Upper lobe of right lung (tissue), 1 donor: Measurements from ENCODE around the gene METTL22. TPM values are rescaled to one million over a fixed set of nuclear protein-coding genes. Genes with fewer than 3 reads are reported as not detected.

Source experiments
- ATAC-seq: fragments of 200-7000 bp; cut with Tn5 transposase; one replicate; pipeline ENCODE4 v1.9.1; 2020; ENCODE audit warnings: mild to moderate bottlenecking, moderate library complexity
- DNase-seq: peaks from one replicate; pipeline ENCODE4 v3.0.0-alpha.2; 2020
- H3K27ac ChIP-seq: fragments of 200-600 bp; one replicate; pipeline ENCODE4 v1.8.0; 2022
- H3K27me3 ChIP-seq: fragments of 200-600 bp; one replicate; pipeline ENCODE4 v1.8.0; 2022; ENCODE audit warnings: mild to moderate bottlenecking
- H3K36me3 ChIP-seq: fragments of 200-600 bp; one replicate; pipeline ENCODE4 v1.8.0; 2022
- H3K4me1 ChIP-seq: fragments of 200-600 bp; one replicate; pipeline ENCODE4 v1.8.0; 2022
- H3K4me3 ChIP-seq: fragments of 200-600 bp; one replicate; pipeline ENCODE4 v1.8.0; 2022; ENCODE audit warnings: mild to moderate bottlenecking
- H3K9me3 ChIP-seq: fragments of 200-600 bp; one replicate; pipeline ENCODE4 v1.8.0; 2022
- CTCF ChIP-seq: fragments of 200-600 bp; IDR thresholded peaks from one replicate; pipeline ENCODE4 v1.8.0; 2022; ENCODE audit warnings: antibody characterized with exemption
- intact Hi-C: fragments of 100-400 bp; cut with DNase I; formaldehyde crosslinking; loops from one replicate; pipeline ENCODE4 v1.11.0; 2022
- total RNA-seq: library from RNA; stranded (reverse); fragmentation: NEBNext Ultra II Directional; extraction: Animal tissue kit (Norgen Biotek cat#: 25700); gene quantifications from one replicate; pipeline ENCODE4 v1.2.1, GENCODE V29; 2021
- donor health status: DM: no; HTN: yes; CAD: no; lungs with severe emphysema.

The METTL22 gene
- total RNA-seq, 1 donor from 2014 or later = 38.6 TPM

GRCh38 chr16:8663192-8664089 is 41.9 kb downstream of the METTL22 start:
- DNase-seq = no peak
- H3K4me1 ChIP-seq = no peaks in the 10 kb centered on the region
- H3K27me3 ChIP-seq = no peaks in the 10 kb centered on the region
- H3K36me3 ChIP-seq = peaks cover 24% of the 10 kb centered on the region
- no peak overlapping the region for H3K4me3 ChIP-seq
- TF ChIP-seq CTCF = no peak
- no peak overlapping the region for H3K27ac ChIP-seq
- no peak for ATAC-seq
- H3K9me3 ChIP-seq = no peaks in the 10 kb centered on the region
- intact Hi-C loops = loop anchor here (10.0 kb wide), 1 partner anchor 211 kb away; no protein-coding TSS in a partner anchor

GRCh38 chr16:8665529-8665928 is 44.0 kb downstream of the METTL22 start:
- TF ChIP-seq CTCF = no peak
- ATAC-seq = no peak
- intact Hi-C loops = loop anchor here (10.0 kb wide), 1 partner anchor 209 kb away; no protein-coding TSS in a partner anchor

GRCh38 chr16:8667492-8667891 is 46.0 kb downstream of the METTL22 start:
- TF ChIP-seq CTCF = no peak
- Histone ChIP-seq H3K9me3 (no peaks in the 10 kb centered on the region), H3K36me3 (peaks cover 24% of the 10 kb centered on the region), H3K4me1 (no peaks in the 10 kb centered on the region), H3K27ac (no peak overlapping the region), H3K4me3 (no peak overlapping the region), H3K27me3 (no peaks in the 10 kb centered on the region)
- ATAC-seq (no peak), DNase-seq (no peak)
- intact Hi-C loops = loop anchor here (10.0 kb wide), 1 partner anchor 207 kb away; no protein-coding TSS in a partner anchor

More at GRCh38 chr16:8665529-8665928, 44.0 kb downstream of the METTL22 start:
- H3K4me1 ChIP-seq = no peaks in the 10 kb centered on the region
- no peak for DNase-seq
- H3K36me3 ChIP-seq = peaks cover 24% of the 10 kb centered on the region
- H3K9me3 ChIP-seq = no peaks in the 10 kb centered on the region
- no peak overlapping the region for H3K4me3 ChIP-seq
- no peak overlapping the region for H3K27ac ChIP-seq
- no peaks in the 10 kb centered on the region for H3K27me3 ChIP-seq

GRCh38 chr16:8668113-8668512 is 46.6 kb downstream of the METTL22 start:
- DNase-seq = no peak
- TF ChIP-seq CTCF = no peak

GRCh38 chr16:8669481-8669880 is 48.0 kb downstream of the METTL22 start:
- H3K27me3 ChIP-seq = no peaks in the 10 kb centered on the region
- H3K27ac ChIP-seq = no peak overlapping the region
- H3K4me3 ChIP-seq = no peak overlapping the region
- H3K36me3 ChIP-seq = peaks cover 17% of the 10 kb centered on the region
- ATAC-seq (no peak), DNase-seq (no peak)
- H3K4me1 ChIP-seq = peaks cover 5% of the 10 kb centered on the region
- no peaks in the 10 kb centered on the region for H3K9me3 ChIP-seq
- no peak for TF ChIP-seq CTCF
- intact Hi-C loops = loop anchor here (10.0 kb wide), 1 partner anchor 205 kb away; no protein-coding TSS in a partner anchor

More at GRCh38 chr16:8668113-8668512, 46.6 kb downstream of the METTL22 start:
- H3K4me1 ChIP-seq = no peaks in the 10 kb centered on the region
- no peak overlapping the region for H3K4me3 ChIP-seq
- no peaks in the 10 kb centered on the region for H3K9me3 ChIP-seq
- no peaks in the 10 kb centered on the region for H3K27me3 ChIP-seq
- intact Hi-C loops = loop anchor here (10.0 kb wide), 1 partner anchor 207 kb away; no protein-coding TSS in a partner anchor
- no peak for ATAC-seq
- peaks cover 24% of the 10 kb centered on the region for H3K36me3 ChIP-seq
- no peak overlapping the region for H3K27ac ChIP-seq
